Activated T-cell treated with anti-CD3 and anti-CD28 coated beads for 1 hour (primary cell): ENCODE results near the gene BANK1.
"Not testable (repeated sequence)": the region's sequence is repeated elsewhere in the genome, so short reads cannot be mapped to it uniquely, and the experiment has no call there.

Source experiments
- DNase-seq: peaks from one replicate; pipeline ENCODE4 v3.0.0-alpha.2; 2020; ENCODE audit warnings: low read depth

BANK1 gene

DNA sequence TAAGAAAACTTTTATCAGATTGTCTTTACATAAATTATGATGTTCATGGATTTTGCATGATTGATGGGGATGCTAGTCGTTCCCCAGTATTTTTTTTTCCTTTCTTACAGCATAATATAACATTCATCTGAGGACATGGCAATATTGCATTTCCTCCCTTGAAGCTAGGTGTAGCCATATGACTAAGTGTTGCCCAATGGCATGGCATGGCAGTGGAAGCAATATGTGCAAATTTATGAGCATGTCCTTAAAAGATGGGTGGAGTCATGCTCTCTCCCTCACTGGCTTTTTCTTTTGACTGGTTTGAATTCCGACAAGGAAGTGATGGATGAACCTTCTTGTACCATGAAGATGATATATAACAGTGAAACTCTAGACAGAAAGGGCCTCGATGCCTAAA lies 96.3 kb downstream of the BANK1 start:
- DNase-seq, result no peak

- DNase-seq, result no peak
These were observed 97.9 kb downstream of the BANK1 start for GRCh38 chr4:101888472-101888871.

GRCh38 chr4:101905527-101905926 lies 115.0 kb downstream of the BANK1 start:
- not testable (repeated sequence) for DNase-seq

- no peak for DNase-seq
These were observed 120.3 kb downstream of the BANK1 start for GRCh38 chr4:101910786-101911373.

DNA sequence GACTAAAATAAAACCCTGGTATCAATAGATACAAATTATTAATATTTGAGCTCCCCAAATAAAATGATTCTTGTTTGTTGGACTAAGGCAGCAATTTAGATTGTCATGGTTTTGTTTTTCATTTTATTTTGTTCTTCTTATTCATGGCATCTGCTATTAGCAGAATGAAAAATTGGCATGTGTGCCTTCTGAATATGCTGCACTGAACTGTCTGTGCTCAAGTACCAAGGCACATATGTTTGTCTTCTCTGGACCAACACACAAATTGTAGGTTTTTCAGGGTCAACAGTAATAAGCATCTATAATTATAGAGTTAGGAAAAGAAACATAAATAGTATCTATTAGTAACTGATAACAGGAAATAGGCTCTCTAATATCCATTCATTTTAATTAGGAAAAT lies 121.1 kb downstream of the BANK1 start:
- no peak for DNase-seq

DNA sequence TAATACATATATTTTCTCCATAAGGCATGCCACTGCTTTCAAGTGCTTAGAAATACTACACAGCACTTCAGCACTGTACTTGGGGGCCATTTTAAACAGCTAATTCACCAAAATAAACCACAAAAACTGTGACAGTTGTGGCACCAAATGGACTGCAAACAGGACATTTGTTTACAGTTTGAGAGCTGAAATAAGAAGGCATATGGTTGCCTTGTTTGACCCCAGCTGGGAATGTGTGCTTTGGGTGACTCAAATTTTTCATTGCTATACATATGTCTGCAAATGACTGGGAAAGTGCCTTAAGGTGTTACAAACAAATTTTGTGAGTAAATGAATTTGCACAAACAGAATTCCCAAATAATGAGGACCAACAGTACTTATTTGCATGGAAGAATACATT lies 124.2 kb downstream of the BANK1 start:
- no peak for DNase-seq

DNA sequence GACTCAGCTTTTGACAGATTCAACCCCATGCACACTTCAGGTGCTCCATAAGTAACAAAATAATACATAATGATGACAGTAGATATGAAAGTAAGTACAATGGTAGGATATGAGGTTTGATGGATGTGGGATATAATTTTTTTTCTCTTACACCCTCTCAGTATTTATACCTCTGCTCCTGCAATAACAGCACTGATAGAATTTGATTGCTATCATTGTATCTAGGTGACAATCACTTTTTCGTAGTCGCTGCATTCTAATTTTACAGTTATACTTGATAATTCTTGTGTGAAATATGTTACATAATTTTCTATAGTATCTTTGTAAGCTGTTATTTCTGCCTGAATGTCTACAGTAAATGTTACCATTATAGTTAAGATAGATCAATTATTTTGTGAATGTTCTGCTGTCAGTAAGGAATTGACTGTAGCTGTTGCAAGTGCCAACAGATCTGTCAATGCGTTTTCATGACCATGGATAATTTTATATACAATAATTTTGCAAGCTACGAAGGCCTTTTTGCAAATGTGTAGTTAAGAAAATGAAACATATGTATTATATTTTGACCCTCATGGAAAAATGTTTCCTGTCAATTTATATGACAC lies 128.9 kb downstream of the BANK1 start:
- no peak for DNase-seq

GRCh38 chr4:101921370-101921769 lies 130.8 kb downstream of the BANK1 start:
- DNase-seq, result no peak

DNA sequence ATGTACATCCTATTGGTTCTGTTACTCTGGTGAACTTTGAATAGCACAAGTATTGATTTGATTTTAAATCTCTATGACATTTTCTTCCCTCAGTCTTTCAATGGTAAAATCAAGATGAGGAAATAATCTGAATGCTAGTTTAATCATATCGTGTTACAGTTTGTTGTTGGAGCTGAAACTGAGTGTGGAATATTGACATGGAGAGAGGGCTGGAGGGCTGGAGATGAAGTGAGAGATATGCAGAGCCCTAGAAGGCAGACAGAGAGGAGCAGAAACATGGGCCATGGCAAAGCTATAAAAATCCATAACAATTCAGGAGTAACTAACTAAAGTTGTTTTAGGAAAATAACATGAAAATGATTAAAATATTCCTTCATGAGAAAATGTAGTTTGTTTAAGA lies 141.1 kb downstream of the BANK1 start:
- no peak for DNase-seq

- no peak for DNase-seq
These were observed 143.3 kb downstream of the BANK1 start for GRCh38 chr4:101933855-101934254.

GRCh38 chr4:101938836-101939235 lies 148.3 kb downstream of the BANK1 start:
- DNase-seq, result no peak

DNA sequence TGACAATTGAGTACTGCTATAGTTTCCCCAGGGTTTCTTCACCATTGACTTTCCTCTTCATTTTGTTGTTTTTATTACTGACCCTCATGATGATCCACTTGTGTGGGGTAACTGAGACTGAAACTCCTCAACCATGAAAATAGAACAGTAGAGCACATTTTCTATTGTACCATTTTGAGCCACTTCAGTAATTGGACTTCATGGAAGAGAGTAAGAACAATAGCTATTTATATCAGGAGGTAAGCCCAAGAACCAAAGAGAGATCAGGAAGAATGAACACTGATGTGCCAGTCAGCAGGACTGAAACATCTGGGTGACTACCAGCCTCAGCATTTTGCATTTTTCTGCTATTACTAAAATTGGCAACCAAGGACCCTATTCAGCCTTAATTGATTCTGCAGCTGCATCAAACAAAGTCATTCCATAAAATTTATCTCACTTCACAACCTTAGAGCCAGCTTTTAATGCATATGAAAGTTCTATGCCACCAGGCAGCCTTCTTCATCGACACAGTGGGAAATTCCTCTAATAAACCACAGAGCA lies 151.4 kb downstream of the BANK1 start:
- no peak for DNase-seq

GRCh38 chr4:101942891-101943290 lies 152.4 kb downstream of the BANK1 start:
- no peak for DNase-seq

GRCh38 chr4:101944649-101945048 lies 154.1 kb downstream of the BANK1 start:
- DNase-seq, result no peak

DNA sequence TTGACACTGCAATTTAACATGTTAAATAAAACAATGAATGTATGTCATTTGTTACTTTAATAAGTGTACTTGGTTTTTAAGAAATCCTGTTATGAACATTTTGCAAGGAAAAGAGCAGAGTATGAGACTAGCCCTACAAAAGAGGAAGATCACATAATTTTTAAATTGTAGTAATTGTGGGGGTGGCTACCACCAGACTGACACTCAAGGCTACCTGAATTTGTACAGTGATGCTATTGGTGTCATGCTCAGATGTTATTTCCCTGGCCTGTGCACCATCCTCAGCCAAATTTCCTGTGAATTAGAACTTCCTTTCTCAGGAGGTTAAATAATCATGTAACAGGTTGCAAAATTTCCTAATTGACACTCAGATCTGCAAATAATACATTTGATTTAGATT lies 157.5 kb downstream of the BANK1 start:
- no peak for DNase-seq

- no peak for DNase-seq
These were observed 158.4 kb downstream of the BANK1 start for GRCh38 chr4:101948951-101949350.

- DNase-seq, result no peak
These were observed 159.9 kb downstream of the BANK1 start for GRCh38 chr4:101950258-101950979.

DNA sequence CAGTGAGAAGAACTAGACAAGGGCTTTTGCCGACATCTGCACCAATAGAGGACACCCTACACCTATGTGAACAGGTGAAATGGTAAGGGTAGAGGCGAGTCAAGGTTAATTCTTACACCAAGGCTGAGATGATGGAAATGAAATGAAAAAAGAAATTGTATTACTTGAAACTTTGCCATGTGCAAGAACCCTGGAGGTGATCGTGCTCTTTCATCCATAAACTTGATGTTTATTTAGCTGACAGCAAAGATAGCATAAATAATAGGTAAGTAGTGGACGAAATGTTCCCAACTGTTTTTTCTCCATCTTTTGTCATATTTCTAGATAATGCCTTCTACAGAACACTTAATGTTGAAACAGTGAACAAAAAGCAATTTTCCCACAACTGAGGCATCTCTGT lies 162.5 kb downstream of the BANK1 start:
- no peak for DNase-seq

DNA sequence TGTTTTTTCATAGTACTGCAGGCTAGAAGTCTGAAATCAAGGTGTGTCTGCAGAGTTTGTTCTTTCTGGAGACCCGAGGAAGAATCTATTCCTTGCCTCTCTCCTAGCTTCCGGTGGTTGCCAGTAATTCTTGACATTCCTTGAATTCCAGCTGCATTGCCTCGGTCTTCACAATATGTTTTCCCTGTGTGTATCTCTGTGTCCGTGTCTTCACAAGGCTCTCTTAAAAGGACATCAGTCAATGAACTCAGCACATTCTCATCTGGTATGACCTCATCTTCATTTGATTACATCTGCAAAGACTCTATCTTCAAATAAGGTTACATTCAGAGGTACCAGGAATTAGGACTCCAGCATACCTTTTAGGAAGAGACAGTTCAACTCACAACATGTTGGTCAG lies 163.4 kb downstream of the BANK1 start:
- DNase-seq, result no peak

DNA sequence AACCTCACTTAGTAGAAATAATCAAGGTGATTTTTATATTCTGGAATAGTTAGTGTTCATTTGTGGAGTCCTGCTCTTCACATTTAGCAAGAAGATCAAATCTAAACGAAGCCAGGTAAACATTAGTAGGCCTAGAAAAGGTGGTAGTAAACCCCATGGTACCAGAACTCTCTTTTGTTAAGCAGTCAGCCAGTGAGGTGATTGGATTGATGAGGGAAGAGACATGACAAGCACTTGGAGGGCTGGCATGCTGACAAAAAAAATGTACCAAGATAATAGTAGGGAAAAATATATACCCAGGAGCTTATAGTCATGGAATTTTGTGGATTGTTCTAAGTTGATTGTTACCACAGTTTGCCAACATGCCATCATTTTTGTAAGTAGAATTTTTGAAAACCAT lies 163.8 kb downstream of the BANK1 start:
- no peak for DNase-seq

GRCh38 chr4:101954975-101955678 lies 164.6 kb downstream of the BANK1 start:
- no peak for DNase-seq

DNA sequence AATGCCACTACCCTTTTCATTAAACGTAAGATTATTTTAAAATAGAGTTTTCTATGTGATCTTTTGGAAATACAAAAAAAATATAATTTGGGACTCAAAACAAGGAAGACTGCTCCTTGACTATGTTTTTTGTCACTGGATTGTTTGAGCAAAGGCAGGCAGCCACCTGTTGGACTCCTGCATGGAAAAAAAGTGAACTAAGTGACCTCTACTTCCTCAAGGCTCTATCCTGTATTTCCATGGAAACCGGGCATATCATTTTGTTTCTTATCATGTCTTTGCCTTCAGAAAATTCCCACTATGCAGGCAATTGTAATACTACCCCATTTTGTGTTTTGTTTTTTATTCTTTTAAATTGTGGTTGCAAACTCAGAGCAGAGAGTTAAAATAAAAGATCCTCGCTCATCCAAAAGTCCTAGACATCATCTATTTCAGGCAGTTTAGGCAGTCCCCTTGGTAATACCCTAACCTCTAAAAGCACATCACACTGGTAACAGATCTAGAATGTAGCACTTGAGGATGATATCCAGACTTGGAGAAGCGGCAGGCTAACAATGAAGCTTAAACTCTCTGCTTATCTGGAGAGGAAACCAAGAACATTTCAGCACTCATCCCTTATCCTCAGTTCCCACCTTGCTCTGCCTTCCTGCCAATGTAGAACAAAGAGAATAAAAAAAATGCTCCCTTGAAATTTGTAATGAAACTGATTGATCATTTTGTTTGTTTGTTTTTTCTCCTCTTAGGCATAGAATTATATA lies 165.7 kb downstream of the BANK1 start:
- DNase-seq, result no peak
